BLaER1 treated with 17β-estradiol and CSF1 and Interleukin-3, amounts not matched to agents 10 nM and 100 nM (cell line): ENCODE results near the gene HLA-E.
"Not testable (repeated sequence)": the region's sequence is repeated elsewhere in the genome, so short reads cannot be mapped to it uniquely, and the experiment has no call there.

Experiments used
- H3K27ac ChIP-seq, 11 experiments: shearing (Covaris generic); formaldehyde crosslinking; 2 replicates each; pipeline ENCODE4 v1.8.1; 2022
- H3K27me3 ChIP-seq, 11 experiments: shearing (Covaris generic); formaldehyde crosslinking; 2 replicates each; pipeline ENCODE4 v1.8.1; 2022
- H3K36me3 ChIP-seq, 11 experiments: shearing (Covaris generic); formaldehyde crosslinking; 2 replicates each; pipeline ENCODE4 v1.8.1; 2022
- H3K4me1 ChIP-seq, 10 experiments: shearing (Covaris generic); formaldehyde crosslinking; 2 replicates each; pipeline ENCODE4 v1.8.1; 2022
- H3K4me2 ChIP-seq, 11 experiments: shearing (Covaris generic); formaldehyde crosslinking; 2 replicates each; pipeline ENCODE4 v1.8.1; 2022
- H3K4me3 ChIP-seq, 10 experiments: shearing (Covaris generic); formaldehyde crosslinking; 2 replicates each; pipeline ENCODE4 v1.8.1; 2022
- H3K9ac ChIP-seq, 11 experiments: shearing (Covaris generic); formaldehyde crosslinking; 2 replicates each; pipeline ENCODE4 v1.8.1; 2022
- H3K9me3 ChIP-seq, 11 experiments: shearing (Covaris generic); formaldehyde crosslinking; replicated peaks in 1 of 11; 2 replicates each; pipeline ENCODE4 v1.8.1; 2022
- H4K20me1 ChIP-seq, 11 experiments: shearing (Covaris generic); formaldehyde crosslinking; 2 replicates each; pipeline ENCODE4 v1.8.1; 2022
- Cebpa-rat ChIP-seq, 11 experiments: shearing (Covaris generic); IDR thresholded peaks; 2 replicates each; pipeline ENCODE4 v1.8.1; 2022

HLA-E gene

GRCh38 chr6:30516754-30517076, 27.4 kb downstream of the HLA-E start:
- not testable (repeated sequence) for H4K20me1 ChIP-seq, H3K27me3 ChIP-seq
- H3K4me3 ChIP-seq: peak overlapping the region in 4 of 10 experiments; percentile 18 to 56 (median 50); a peak in 7 of 20 replicates
- H3K9ac ChIP-seq: peak overlapping the region; percentile 84 to 95 (median 88); a peak in 21 of 22 replicates
- peaks cover 51 to 78% (median 60%) of the 10 kb centered on the region in 10 experiments for H3K4me1 ChIP-seq
- peaks cover 27 to 63% (median 57%) of the 10 kb centered on the region in 11 experiments for H3K9me3 ChIP-seq
- peak overlapping the region; percentile 95 to 100 (median 99) for H3K27ac ChIP-seq
- H3K4me2 ChIP-seq: peak overlapping the region; percentile 19 to 96 (median 64); a peak in 18 of 22 replicates
- peak in 7 of 11 experiments; percentile 5 to 55 (median 21); a peak in 11 of 22 replicates for TF ChIP-seq Cebpa-rat (IDR thresholded peaks at IDR 0.05)
- peaks cover 0 to 27% (median 8%) of the 10 kb centered on the region in 11 experiments; a peak in 9 of 22 replicates for H3K36me3 ChIP-seq

DNA sequence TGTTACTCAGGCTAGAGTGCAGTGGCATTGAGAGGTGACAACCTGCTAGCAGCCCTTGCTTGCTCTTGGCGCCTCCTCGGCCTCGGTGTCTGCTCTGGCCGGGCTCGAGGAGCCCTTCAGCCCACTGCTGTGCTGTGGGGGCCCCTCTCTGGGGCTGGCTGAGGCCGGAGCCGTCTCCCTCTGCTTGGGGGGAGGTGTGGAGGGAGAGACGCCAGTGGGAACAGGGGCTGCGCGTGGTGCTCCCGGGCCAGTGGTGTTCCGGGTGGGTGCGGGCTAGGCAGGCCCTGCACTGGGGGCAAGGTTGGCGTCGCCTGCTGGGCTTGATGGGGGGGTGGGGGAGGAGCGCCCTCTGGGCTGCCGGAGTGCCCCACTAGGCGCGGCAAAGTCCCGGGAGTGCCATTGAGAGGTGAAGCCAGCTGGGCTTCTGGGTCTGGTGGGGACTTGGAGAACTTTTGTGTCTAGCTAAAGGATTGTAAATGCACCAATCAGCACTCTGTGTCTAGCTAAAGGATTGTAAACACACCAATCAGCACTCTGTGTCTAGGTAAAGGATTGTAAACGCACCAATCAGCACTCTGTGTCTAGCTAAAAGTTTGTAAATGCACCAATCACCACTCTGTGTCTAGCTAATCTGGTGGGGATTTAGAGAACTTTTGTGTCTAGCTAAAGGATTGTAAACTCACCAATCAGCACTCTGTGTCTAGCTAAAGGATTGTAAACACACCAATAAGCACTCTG, 28.6 kb downstream of the HLA-E start:
- Histone ChIP-seq H3K4me1 (peaks cover 38 to 78% (median 49%) of the 10 kb centered on the region in 10 experiments), H3K27ac (peak overlapping the region; percentile 95 to 100 (median 99)), H3K4me3 (peak overlapping the region in 8 of 10 experiments; percentile 3 to 56 (median 20); a peak in 10 of 20 replicates), H3K36me3 (peaks cover 0 to 27% (median 8%) of the 10 kb centered on the region in 11 experiments; a peak in 9 of 22 replicates), H3K9ac (peak overlapping the region in 10 of 11 experiments; percentile 84 to 94 (median 88); a peak in 19 of 22 replicates), H3K9me3 (peaks cover 27 to 75% (median 66%) of the 10 kb centered on the region in 11 experiments), H3K4me2 (peak overlapping the region; percentile 19 to 96 (median 64); a peak in 20 of 22 replicates)
- H3K27me3 ChIP-seq, H4K20me1 ChIP-seq: not testable (repeated sequence)

DNA sequence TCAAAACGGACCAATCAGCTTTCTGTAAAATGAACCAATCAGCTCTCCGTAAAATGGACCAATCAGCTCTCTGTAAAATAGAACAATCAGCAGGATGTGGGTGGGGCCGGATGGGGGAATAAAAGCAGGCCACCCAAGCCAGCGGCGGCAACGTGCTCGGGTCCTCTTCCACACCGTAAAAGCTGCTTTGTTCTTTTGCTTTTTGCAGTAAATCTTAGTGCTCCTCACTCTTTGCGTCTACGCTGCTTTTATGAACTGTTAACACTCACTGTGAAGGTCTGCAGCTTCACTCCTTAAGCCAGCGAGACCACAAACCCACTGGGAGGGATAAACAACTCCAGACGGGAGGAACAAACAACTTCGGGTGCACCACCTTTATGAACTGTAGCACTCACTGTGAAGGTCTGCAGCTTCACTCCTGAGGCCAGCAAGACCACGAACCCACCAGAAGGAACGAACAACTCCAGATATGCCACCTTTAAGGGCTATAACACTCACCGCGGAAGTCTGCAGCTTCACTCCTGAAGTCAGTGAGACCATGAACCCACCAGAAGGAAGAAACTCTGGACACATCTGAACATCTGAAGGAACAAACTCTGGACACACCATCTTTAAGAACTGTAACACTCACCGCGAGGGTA, 29.3 kb downstream of the HLA-E start:
- Histone ChIP-seq H3K4me2 (peak overlapping the region in 4 of 11 experiments; percentile 1 to 35 (median 21); a peak in 2 of 22 replicates), H3K9me3 (peaks cover 27 to 77% (median 70%) of the 10 kb centered on the region in 11 experiments), H3K4me3 (peak overlapping the region in 5 of 10 experiments; percentile 22 to 28 (median 25); a peak in 5 of 20 replicates), H3K9ac (peak overlapping the region in 2 of 11 experiments; percentile 87 to 94; a peak in 6 of 22 replicates), H3K27ac (peak overlapping the region in 10 of 11 experiments; percentile 95 to 100 (median 99); a peak in 20 of 22 replicates), H3K4me1 (peaks cover 31 to 77% (median 44%) of the 10 kb centered on the region in 10 experiments), H3K36me3 (peaks cover 0 to 27% (median 8%) of the 10 kb centered on the region in 11 experiments; a peak in 9 of 22 replicates)
- not testable (repeated sequence) for H4K20me1 ChIP-seq, H3K27me3 ChIP-seq

- Histone ChIP-seq H4K20me1 (no peaks in the 10 kb centered on the region), H3K4me2 (peak overlapping the region in 2 of 11 experiments; percentile 10 to 19; a peak in 2 of 22 replicates), H3K9ac (no peak overlapping the region), H3K4me1 (peaks cover 14 to 76% (median 30%) of the 10 kb centered on the region in 10 experiments), H3K27me3 (no peaks in the 10 kb centered on the region), H3K27ac (peak overlapping the region in 10 of 11 experiments; percentile 95 to 100 (median 99); a peak in 17 of 22 replicates), H3K36me3 (peaks cover 0 to 27% (median 8%) of the 10 kb centered on the region in 11 experiments; a peak in 9 of 22 replicates), H3K9me3 (peaks cover 27 to 73% (median 67%) of the 10 kb centered on the region in 11 experiments), H3K4me3 (peak overlapping the region in 1 of 10 experiments; percentile 28; a peak in 1 of 20 replicates)
- no peak for TF ChIP-seq Cebpa-rat (IDR thresholded peaks at IDR 0.05)
Observed at GRCh38 chr6:30520522-30520921, 31.2 kb downstream of the HLA-E start.

GRCh38 chr6:30521082-30521481, 31.8 kb downstream of the HLA-E start:
- H3K27me3 ChIP-seq, H4K20me1 ChIP-seq, H3K4me3 ChIP-seq, H3K9ac ChIP-seq: not testable (repeated sequence)
- H3K9me3 ChIP-seq: peaks cover 27 to 75% (median 70%) of the 10 kb centered on the region in 11 experiments
- H3K4me1 ChIP-seq: peaks cover 10 to 74% (median 26%) of the 10 kb centered on the region in 10 experiments; a peak in 19 of 20 replicates
- H3K36me3 ChIP-seq: peaks cover 0 to 27% (median 8%) of the 10 kb centered on the region in 11 experiments; a peak in 9 of 22 replicates
- peak overlapping the region in 2 of 11 experiments; percentile 14 to 36; a peak in 1 of 22 replicates for H3K4me2 ChIP-seq
- H3K27ac ChIP-seq: peak overlapping the region in 6 of 11 experiments; percentile 96 to 100 (median 99); a peak in 5 of 22 replicates

- H3K4me2 ChIP-seq: peak overlapping the region in 4 of 11 experiments; percentile 11 to 47 (median 34); a peak in 3 of 22 replicates
Observed at GRCh38 chr6:30521952-30522351, 32.6 kb downstream of the HLA-E start.

DNA sequence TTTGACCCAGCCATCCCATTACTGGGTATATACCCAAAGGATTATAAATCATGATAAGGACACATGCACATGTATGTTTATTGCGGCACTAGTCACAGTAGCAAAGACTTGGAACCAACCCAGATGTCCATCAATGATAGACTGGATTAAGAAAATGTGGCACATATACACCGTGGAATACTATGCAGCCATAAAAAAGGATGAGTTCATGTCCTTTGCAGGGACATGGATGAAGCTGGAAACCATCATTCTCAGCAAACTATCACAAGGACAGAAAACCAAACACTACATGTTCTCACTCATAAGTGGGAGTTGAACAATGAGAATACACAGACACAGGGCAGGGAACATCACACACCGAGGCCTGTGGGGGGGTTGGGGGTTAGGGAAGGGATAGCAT, 37.1 kb downstream of the HLA-E start:
- H3K4me1 ChIP-seq: peaks cover 19 to 89% (median 48%) of the 10 kb centered on the region in 10 experiments
- peak overlapping the region in 10 of 11 experiments; percentile 80 to 90 (median 84); a peak in 18 of 22 replicates for H3K27ac ChIP-seq

More at GRCh38 chr6:30521952-30522351, 32.6 kb downstream of the HLA-E start:
- H4K20me1 ChIP-seq, H3K27me3 ChIP-seq, H3K9ac ChIP-seq, H3K4me3 ChIP-seq: not testable (repeated sequence)
- Histone ChIP-seq H3K4me1 (peaks cover 10 to 74% (median 24%) of the 10 kb centered on the region in 10 experiments), H3K27ac (peak overlapping the region in 2 of 11 experiments; percentile 17 to 32; a peak in 2 of 22 replicates), H3K9me3 (peaks cover 27 to 81% (median 75%) of the 10 kb centered on the region in 11 experiments), H3K36me3 (peaks cover 0 to 27% (median 8%) of the 10 kb centered on the region in 11 experiments; a peak in 9 of 22 replicates)

DNA sequence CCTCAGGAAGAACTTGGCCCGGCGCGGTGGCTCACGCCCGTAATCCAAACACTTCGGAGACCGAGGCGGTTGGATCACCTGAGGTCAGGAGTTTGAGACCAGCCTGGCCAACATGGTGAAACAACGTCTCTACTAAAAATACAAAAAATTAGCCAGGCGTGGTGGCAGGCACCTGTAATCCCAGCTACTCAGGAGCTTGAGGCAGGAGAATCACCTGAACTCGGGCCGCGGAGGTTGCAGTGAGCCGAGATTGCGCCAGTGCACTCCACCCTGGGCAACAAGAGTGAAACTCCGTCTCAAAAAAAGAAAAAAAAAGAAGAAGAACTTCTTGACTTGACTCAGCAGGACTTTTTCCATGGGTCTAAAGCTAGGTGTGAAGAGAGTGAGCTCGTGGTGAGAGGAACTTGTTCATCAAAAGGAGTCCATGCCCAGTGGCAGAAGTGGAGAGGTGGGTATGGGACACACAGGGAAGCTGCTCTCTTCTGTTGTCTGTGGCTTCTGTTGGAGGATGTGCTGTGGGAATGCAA, 40.1 kb downstream of the HLA-E start:
- peak overlapping the region in 9 of 11 experiments; percentile 13 to 85 (median 50); a peak in 17 of 22 replicates for H3K4me2 ChIP-seq
- not testable (repeated sequence) for H3K27me3 ChIP-seq, H4K20me1 ChIP-seq, H3K4me3 ChIP-seq, H3K36me3 ChIP-seq
- H3K27ac ChIP-seq: peak overlapping the region; percentile 80 to 90 (median 84); a peak in 21 of 22 replicates
- H3K4me1 ChIP-seq: peaks cover 36 to 82% (median 67%) of the 10 kb centered on the region in 10 experiments
- peak overlapping the region in 7 of 11 experiments; percentile 9 to 72 (median 33); a peak in 10 of 22 replicates for H3K9ac ChIP-seq
- peaks cover 0 to 31% (median 20%) of the 10 kb centered on the region in 11 experiments; a peak in 13 of 22 replicates for H3K9me3 ChIP-seq

More for the DNA sequence above, 37.1 kb downstream of the HLA-E start:
- Histone ChIP-seq H3K9me3 (peaks cover 0 to 49% (median 39%) of the 10 kb centered on the region in 11 experiments; a peak in 16 of 22 replicates), H3K4me2 (peak overlapping the region in 2 of 11 experiments; percentile 57 to 75; a peak in 2 of 22 replicates)
- not testable (repeated sequence) for H3K36me3 ChIP-seq, H4K20me1 ChIP-seq, H3K27me3 ChIP-seq, H3K9ac ChIP-seq, H3K4me3 ChIP-seq
